GM21619 (cell line): Measurements from ENCODE around the gene FAM228B.
A peak's percentile ranks its signal among the peaks of the same experiment; 100 is the strongest.
"Not testable (repeated sequence)": the region's sequence is repeated elsewhere in the genome, so short reads cannot be mapped to it uniquely, and the experiment has no call there.

Source experiments
- ATAC-seq: cut with Tn5 transposase; IDR thresholded peaks from one replicate; pipeline ENCODE4 v1.9.1; 2021; ENCODE audit not compliant: unreplicated experiment

Gene FAM228B

DNA sequence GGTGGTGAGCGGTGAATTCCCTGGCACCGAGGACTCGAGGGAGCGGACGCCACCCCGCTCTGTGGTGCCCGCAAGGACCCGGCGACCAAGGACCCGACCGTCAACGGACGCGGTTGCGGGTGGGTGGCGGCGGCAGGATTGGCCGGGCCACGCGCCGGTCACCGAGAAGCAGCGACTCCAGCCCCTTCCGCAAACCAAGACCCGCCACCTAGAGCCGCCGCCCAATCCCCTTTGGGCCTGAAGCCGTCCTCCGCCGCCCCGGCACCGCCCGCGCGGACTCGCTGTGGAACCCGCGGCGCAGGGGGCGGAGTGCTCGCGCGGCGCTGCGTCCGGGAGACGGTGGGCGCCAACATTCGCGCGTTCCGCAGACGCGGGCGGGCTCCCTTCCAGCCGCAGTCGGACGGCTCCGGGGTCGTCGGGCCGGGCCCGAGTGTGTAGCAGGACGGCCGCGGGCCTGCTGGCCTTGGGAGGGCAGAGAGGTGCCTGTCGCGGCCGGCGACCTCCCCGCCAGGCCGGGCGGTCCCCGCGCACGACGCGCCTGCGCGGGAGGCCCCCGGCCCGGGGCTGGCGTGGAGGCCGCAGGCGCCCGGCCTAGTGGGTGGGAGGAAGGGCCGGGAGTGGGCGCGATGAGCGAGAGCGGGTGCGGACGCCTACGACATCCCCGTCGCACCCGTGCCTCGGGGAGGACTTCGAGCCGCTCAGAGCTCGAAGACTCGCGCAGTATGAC, at the start of gene FAM228B, which contains the start of gene PFN4:
Gene FAM228B, plus strand, starts transcription at position 275 of the 727 bp plus-strand sequence. CDS start 893 bp downstream, outside the sequence.
Gene PFN4, minus strand, starts transcription at position 140 of the 727 bp plus-strand sequence. CDS start 799 bp downstream, outside the sequence.
- peak; percentile 91 for ATAC-seq

DNA sequence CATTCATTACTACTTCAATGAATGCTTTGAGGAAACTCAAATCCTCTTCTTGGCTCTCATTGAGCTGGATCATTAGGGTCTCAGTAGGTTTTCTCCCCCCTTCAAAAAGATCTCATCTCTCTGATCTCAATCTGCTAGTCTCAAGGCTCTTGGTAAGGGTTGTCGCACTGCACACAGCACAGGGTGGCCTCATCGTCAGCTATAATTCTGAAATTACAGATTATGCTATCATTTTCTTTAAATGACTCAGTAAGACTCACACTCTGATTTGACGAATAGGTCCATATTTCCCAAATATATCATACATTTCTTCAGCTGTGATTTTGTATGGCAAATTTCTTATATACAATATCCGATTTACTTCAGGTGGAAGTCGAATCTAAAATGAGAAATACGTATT, 49.5 kb upstream of the FAM228B start:
- no peak for ATAC-seq

DNA sequence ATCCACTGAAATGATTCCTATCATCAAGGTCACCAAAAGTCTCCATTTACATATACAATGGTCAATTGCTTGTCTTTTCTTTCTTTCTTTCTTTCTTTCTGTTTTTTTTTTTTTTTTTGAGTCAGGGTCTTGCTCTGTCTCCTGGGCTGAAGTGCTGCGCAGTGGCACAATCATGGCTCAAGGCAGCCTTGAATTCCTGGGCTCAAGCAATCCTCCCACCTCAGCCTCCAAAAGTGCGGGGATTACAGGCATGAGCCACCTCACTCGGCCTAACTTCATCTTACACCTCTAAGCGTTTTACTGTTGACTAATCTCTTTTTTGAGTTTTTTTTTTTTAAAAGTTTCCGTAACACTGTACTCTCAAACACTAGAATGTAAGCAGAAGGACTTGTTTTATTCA, 48.0 kb upstream of the FAM228B start:
- no peak for ATAC-seq

DNA sequence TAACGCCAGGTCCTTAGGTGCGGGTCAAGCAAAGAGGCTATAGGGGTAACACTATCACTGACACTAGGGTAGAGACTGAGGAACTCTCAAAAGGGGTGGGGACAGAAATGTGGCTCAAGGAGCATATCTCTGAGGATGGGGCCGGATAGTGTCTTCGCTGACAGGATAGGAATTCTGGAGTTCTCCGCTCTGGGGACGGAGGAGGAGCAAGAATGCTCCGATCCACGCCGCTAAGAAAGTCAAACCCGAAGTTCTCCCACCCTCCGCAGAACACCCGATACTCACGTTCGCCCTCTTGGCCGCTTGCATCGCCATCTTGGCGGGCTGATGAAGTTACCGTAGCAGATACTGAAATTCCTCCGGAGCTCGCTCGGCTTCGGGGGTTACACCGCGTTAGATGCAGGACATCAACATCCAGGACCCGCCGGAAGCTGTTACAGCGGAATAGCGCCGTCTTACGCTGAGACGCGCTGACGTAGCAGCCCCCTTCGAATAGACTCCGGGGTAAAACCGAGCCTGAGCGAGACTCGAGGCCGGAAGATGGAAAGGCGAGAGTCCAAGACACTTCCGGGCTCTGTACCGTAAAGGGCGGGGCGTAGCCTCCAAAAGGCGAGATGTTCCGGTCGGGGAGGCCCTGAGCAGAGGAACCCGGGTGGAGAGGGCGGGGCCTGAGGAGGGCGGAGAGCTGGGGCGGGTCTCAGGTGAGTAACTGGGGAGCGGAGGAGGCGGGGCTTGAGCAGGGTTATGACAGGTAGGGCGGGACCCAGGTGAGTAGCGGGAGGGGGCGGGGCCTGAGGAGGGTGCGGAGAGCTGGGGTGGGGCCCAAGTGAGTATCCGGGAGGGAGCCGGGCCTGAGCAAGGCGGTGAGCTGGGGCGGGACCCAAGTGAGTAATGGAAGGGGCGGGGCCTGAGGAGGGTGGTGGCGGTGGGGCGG, 47.1 kb upstream of the FAM228B start, which contains the start of gene SF3B6:
Gene SF3B6, minus strand, starts transcription at position 412 of the 934 bp plus-strand sequence. Its CDS starts 97 bp downstream, at position 315.
- peak; percentile 95 for ATAC-seq

DNA sequence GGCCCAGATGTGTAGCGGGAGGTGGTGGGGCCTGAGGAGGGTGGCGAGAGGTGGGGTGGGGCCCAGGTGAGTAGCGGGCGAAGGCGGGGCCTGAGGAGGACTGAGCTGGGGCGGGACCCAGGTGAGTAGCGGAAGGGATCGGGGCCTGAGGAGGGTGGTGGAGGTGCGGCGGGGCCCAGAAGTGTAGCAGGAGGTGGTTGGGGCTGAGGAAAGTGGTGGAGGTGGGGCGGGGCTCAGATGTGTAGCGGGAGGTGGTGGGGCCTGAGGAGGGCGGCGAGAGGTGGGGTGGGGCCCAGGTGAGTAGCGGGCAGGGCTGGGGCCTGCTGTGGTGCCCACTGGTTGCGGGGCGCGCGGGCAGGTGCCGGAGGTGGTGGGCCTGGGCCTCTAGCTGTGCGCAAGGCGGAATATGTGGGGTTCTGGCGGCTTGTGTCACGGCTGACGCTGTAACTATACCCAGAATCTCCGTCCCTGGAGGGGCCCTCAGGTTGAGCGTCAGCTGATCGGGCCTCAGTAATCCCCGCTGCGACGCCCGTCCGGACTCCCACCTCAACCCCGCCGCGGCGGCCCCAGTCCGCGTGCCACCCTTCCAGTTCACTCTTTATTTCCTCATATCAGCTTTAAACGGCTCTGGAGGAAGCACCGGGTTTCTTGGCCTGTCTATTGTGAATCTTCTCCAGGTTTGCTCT, 46.3 kb upstream of the FAM228B start:
- ATAC-seq, result no peak

DNA sequence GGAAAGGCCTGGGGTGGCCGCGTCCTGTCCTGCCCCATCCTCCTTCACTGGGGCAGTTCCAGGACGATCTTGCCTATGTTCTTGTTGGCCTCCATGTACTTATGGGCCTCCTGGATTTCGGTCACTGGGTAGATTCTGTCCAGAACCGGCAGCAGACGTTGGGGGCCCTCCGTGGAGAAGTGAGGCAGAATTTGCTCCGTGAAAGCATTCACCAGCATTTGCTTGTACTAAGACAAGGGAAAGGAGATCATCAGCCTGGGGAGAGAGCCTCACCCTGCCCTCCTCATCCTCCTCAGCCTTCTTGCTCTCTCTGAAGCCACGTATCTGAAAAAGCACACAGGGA, 45.8 kb upstream of the FAM228B start:
- ATAC-seq, result no peak

DNA sequence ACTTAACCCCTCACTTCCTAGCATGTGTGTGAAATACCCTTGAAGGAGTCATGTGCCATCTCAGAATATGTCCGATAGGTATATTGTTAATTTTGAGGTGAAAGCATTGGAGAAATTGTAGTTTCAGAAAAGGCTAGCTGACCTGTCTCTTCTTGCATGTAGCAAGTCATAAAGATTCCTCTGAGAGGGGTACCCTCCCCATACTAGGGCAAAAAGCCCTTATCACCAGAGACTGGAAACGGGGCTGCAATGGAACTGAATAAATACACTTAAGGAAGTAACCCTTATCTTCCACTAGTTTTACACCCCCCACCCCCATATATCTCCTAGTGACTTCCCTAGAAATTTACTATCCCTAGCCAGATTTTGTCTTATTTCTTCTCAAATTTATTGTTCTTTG, 45.4 kb upstream of the FAM228B start:
- ATAC-seq, result no peak

DNA sequence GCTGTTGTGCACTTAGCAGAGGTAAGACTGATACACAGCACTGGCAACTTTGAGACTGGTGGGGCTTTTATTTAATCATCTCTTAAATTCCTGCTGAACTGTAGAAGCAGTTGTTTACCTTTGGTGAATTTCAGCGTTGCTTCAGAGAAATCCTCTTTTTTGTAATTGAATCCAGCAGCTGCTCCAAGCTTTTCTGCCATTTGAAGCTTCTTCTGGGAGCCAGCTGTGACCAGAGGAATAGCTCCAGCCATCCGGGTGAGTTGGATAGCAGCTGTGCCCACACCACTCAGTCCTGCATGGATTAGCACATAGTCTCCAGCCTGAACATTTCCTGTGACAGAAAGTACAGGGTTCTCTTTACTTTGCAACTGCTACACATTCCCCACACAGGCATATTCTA, 42.6 kb upstream of the FAM228B start:
- ATAC-seq, result no peak

DNA sequence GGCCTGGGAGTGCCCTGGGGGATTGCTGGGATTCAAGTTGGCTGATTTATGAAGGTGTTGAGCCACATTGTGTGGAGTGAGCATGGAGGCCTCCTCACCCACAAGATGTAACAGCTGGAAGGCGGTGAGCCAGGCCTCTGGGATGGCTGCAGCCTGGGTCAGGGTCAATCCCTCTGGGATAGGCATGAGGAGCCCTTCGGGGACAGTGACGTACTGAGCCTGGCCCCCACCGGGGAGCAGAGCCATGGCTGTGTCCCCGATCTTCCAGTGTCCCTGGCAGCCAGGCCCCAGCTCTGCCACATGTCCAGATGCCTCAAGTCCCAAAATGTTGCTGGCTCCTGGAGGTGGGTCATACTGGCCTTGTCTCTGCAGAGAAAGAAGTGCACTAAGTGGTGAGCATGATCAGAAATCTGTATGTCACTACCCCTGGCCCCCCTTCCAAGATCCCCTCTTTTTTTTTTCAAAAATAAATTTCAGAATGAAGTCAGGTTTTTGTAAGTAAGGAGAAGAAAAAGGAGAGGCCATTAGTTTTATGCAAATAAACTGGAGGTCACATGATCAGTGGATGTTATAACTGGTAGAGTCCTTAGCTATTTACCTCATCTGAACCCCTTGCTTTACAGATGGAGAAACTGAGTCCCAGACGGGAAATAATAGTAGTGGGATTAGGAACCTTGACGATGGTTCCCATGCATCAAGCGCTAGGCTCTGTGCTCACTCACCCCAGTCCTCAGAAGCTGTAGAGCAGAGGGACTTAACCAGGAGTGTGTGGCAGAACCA, 40.3 kb upstream of the FAM228B start:
- no peak for ATAC-seq

DNA sequence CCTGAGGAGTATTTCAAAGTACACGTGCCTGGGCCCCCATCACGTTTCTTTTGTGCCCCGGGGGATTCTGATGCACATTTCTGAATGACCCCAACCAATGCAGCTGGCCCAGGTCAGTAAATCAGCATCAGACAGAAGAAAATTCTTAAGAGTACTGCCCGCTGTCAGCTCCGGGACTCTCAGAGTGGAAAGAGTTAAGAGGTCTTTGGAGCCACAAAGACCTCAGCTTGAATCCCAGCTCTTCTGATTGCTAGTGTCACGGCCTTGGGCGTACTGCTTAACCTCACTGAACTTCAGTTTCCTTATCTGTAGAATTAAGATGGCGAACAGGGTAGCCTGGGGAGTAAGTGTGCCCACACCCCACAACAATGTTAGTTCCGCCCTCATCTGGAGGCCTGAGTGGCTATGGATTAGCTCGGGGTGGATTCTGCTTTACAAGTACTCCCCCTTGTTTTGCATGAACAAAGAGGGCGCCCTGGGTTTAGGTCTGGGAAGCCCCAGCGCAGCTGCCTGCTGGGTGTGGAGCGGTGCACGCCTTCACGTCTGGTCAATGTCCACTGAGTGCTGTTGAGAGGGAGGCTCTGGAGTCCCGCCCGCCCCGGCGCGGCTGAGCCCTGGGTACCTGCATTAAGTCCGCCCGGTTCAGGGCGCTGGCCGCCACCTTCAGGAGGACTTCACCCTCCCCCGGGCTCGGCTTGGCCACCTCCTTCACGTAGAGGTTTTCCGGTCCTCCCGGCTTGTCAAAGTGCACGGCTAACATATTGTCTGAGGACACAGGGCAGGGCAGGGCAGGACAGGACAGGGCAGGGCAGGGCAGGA, 39.5 kb upstream of the FAM228B start:
- peak; percentile 67 for ATAC-seq

DNA sequence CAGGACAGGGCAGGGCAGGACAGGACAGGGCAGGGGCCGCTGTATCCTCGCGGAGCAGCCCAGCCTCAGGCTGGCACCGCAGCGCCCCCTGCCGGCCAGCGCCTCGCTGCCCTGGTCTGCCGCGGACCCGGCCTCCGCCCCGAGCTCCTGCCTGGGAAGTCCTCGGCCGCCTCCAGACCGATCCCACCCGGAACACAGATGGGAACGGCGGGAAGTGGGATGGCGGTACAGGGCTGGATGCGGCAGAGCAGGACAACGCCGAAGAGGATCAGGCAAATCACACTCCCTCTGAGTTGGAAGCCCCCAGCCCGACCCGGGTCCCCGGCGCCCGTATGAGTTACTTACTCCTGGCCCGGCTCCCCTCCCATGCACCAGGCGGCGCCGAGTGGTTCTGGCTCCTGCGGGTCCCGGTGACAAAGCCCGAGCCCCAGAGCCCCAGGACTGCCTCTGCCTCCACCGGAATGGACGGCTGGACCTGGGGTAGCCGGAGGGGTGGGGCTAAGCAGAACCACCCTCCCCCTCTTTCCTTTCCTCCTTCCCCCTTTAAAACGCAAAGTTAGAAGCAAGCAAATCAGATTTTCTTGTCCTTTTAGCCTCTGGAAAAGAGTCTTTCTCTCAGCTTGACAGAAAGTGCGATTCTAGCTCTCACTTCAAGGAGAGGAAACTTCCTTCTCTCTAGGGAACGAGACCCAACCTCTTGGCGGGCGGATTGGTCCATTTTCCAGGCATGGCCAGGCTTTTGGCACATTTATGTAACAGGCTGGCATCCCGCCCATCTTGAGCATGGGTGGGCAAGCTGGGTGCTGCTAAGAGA, 38.7 kb upstream of the FAM228B start, which contains the start of gene TP53I3:
Gene TP53I3, minus strand, starts transcription at position 449 of the 814 bp plus-strand sequence. CDS start 508 bp downstream, outside the sequence.
- ATAC-seq, result peak; percentile 77

DNA sequence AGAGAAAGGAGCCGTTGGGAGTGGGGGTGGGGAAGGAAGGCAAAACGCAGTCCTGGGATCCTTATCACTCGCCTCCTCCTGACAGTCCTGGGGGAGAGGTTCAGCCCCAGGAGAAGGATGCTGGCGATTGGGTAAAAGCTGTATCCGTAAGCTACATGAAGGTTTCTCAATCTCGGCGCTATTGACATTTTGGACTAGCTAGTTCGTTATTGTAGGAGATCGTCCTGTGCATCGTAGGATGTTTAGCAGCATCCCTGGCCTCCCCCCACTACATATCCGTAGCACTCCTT, 38.1 kb upstream of the FAM228B start:
- ATAC-seq, result no peak

DNA sequence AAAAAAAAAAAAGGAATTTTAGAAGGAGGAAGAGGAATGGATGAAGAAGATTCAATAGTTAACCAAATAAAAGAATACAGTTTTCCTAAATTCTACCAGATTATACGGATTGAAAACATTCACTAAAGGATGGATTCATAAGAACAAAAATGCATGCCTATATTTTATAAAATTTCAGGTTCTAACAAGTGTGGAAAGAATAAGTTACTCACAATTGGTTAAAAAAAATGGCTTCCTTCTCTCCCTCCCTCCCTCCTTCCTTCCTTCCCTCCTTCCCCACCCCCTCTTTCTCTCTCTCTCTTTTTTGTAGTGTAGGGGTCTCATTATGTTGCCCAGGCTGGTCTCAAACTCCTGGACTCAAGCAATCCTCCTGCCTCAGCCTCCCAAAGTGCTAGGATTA, 37.0 kb upstream of the FAM228B start:
- ATAC-seq, result no peak

DNA sequence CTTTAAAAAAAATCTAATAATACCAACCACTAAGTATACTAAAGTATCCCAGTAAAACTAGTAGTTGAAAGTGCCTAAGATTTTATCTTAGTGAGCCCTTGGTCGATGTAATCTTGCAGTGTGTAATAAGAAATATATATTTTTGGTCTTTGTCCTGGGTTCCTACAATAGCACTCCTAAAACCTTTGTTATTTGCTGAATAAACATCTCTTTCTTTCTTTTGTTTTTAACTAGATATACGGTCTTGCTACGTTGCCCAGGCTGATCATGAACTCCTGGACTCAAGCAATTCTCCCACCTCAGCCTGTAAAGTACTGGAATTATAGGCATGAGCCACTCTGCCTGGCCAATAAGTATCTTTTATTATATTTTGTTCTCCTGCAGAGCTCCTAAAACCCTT, 36.2 kb upstream of the FAM228B start:
- no peak for ATAC-seq

DNA sequence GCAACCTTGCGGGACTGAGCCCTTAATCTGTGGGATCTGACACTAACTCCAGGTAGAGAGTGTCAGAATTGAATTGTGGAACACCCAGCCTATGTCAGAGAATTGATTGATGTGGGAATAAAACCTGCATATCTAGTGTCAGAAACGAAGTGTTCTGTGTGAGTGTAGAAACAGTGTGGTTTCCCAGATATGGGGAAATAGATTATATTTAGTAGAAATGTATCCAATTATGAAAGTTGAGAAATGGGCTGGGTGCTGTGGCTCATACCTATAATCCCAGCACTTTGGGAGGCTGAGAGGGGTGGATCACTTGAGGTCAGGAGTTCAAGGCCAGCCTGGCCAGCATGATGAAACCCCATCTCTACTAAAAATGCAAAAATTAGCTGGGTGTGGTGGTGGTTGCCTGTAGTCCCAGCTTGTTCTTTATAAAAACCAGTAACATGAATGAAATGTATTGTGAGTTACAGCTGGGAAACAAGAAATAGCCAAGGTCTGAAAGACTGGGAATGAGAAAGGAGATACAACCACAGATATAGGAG, 34.4 kb upstream of the FAM228B start:
- ATAC-seq, result no peak

DNA sequence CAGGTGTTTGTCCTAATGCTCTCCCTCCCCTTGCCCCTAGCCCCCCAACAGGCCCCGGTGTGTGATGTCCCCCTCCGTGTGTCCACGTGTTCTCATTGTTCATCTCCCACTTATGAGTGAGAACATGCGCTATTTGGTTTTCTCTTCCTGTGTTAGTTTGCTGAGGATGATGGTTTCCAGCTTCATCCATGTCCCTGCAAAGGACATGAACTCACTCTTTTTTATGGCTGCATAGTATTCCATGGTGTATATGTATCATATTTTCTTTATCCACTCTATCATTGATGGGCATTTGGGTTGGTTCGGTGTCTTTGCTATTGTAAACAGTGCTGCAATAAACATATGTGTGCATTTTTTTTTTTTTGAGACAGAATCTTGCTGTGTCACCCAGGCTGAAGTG, 30.0 kb upstream of the FAM228B start:
- not testable (repeated sequence) for ATAC-seq

DNA sequence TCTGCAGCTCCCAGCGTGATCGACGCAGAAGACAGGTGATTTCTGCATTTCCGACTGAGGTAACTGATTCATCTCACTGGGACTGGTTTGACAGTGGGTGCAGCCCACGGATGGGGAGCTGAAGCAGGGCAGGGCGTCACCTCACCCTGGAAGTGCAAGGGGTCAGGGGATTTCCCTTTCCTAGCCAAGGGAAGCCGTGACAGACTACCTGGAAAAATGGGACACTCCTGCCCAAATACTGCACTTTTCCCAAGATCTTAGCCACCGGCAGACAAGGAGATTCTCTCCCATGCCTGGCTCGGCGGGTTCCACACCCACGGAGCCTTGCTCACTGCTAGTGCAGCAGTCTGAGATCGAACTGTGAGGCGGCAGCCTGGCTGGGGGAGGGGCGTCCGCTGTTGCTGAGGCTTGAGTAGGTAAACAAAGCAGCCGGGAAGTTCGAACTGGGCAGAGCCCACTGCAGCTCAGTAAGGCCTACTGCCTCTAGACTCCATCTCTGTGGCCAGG, 28.0 kb upstream of the FAM228B start:
- not testable (repeated sequence) for ATAC-seq

DNA sequence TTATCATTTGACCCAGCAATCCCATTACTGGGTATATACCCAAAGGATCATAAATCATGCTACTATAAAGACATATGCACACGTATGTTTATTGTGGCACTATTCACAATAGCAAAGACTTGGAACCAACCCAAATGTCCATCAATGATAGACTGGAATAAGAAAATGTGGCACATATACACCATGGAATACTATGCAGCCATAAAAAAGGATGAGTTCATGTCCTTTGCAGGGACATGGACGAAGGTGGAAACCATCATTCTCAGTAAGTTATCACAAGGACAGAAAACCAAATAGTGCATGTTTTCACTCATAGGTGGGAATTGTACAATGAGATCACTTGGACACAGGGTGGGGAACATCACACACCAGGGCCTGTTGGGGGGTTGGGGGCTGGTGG, 22.5 kb upstream of the FAM228B start:
- ATAC-seq, result not testable (repeated sequence)
